H9 (cell line): ENCODE data around the gene TTC1. TPM values are rescaled to one million over a fixed set of nuclear protein-coding genes. Genes with fewer than 3 reads are reported as not detected.
"Not testable (repeated sequence)": the region's sequence is repeated elsewhere in the genome, so short reads cannot be mapped to it uniquely, and the experiment has no call there.

Experiments used
- DNase-seq: peaks from one replicate; pipeline ENCODE4 v3.0.0-alpha.2; 2017
- H2AFZ ChIP-seq: one replicate; pipeline ENCODE4 v1.6.1; 2013; ENCODE audit warnings: mild to moderate bottlenecking, low read length, control low read depth, moderate library complexity
- H2AK5ac ChIP-seq: 2 replicates; pipeline ENCODE4 v1.6.1; 2013; ENCODE audit warnings: low read length, control low read depth, mixed read lengths; ENCODE audit not compliant: insufficient read length
- H2BK120ac ChIP-seq: one replicate; pipeline ENCODE4 v1.6.1; 2013; ENCODE audit warnings: low read depth, mild to moderate bottlenecking, low read length, control low read depth, inconsistent platforms; ENCODE audit not compliant: poor library complexity, severe bottlenecking
- H2BK12ac ChIP-seq: 2 replicates; pipeline ENCODE4 v1.6.1; 2013; ENCODE audit warnings: low read length, control low read depth, mixed read lengths, low read depth; ENCODE audit not compliant: insufficient read length
- H2BK15ac ChIP-seq: 2 replicates; pipeline ENCODE4 v1.6.1; 2013; ENCODE audit warnings: low read depth, low read length, control low read depth
- H2BK20ac ChIP-seq: one replicate; pipeline ENCODE4 v1.6.1; 2013; ENCODE audit warnings: low read depth, mild to moderate bottlenecking, low read length, control low read depth, inconsistent platforms; ENCODE audit not compliant: poor library complexity, severe bottlenecking
- H2BK5ac ChIP-seq: 2 replicates; pipeline ENCODE4 v1.6.1; 2013; ENCODE audit warnings: low read length, control low read depth, mixed read lengths; ENCODE audit not compliant: insufficient read length
- H3K14ac ChIP-seq: 2 replicates; pipeline ENCODE4 v1.6.1; 2013; ENCODE audit warnings: low read length, control low read depth; ENCODE audit not compliant: insufficient read depth
- H3K18ac ChIP-seq: 2 replicates; pipeline ENCODE4 v1.6.1; 2013; ENCODE audit warnings: low read depth, mild to moderate bottlenecking, mixed read lengths, low read length, control low read depth; ENCODE audit not compliant: insufficient read length
- H3K23ac ChIP-seq: 2 replicates; pipeline ENCODE4 v1.6.1; 2013; ENCODE audit warnings: low read length, control low read depth, mixed read lengths, low read depth; ENCODE audit not compliant: insufficient read length
- H3K23me2 ChIP-seq: 2 replicates; pipeline ENCODE4 v1.6.1; 2013; ENCODE audit warnings: low read depth, mild to moderate bottlenecking, mixed read lengths, low read length, control low read depth; ENCODE audit not compliant: insufficient read length, poor library complexity, severe bottlenecking
- H3K27ac ChIP-seq: 2 replicates; pipeline ENCODE4 v1.5.1; 2013; ENCODE audit warnings: low read length, control low read depth, mixed read lengths, low read depth; ENCODE audit not compliant: insufficient read length
- H3K27me3 ChIP-seq: 2 replicates; pipeline ENCODE4 v1.6.1; 2013; ENCODE audit warnings: low read length, control low read depth, inconsistent platforms; ENCODE audit not compliant: insufficient read depth
- H3K4ac ChIP-seq: 2 replicates; pipeline ENCODE4 v1.6.1; 2013; ENCODE audit warnings: low read depth, mild to moderate bottlenecking, control low read depth, inconsistent platforms, low read length, moderate library complexity
- H3K4me1 ChIP-seq: 2 replicates; pipeline ENCODE4 v1.6.1; 2013; ENCODE audit warnings: low read length, control low read depth, inconsistent platforms; ENCODE audit not compliant: insufficient read depth
- H3K4me2 ChIP-seq: 2 replicates; pipeline ENCODE4 v1.6.1; 2013; ENCODE audit warnings: low read length, control low read depth, mixed read lengths; ENCODE audit not compliant: insufficient read length, insufficient read depth
- H3K56ac ChIP-seq: 2 replicates; pipeline ENCODE4 v1.6.1; 2013; ENCODE audit warnings: low read depth, mild to moderate bottlenecking, mixed read lengths, low read length, control low read depth; ENCODE audit not compliant: insufficient read length
- H3K79me1 ChIP-seq: 2 replicates; pipeline ENCODE4 v1.6.1; 2013; ENCODE audit warnings: low read depth, mild to moderate bottlenecking, moderate library complexity, low read length, control low read depth, inconsistent platforms; ENCODE audit not compliant: insufficient read depth, poor library complexity, severe bottlenecking
- H3K79me2 ChIP-seq: 2 replicates; pipeline ENCODE4 v1.6.1; 2013; ENCODE audit warnings: low read length, control low read depth, inconsistent platforms; ENCODE audit not compliant: insufficient read depth
- H3K9ac ChIP-seq: 2 replicates; pipeline ENCODE4 v1.6.1; 2013; ENCODE audit warnings: low read length, control low read depth, mixed read lengths; ENCODE audit not compliant: insufficient read length; ENCODE audit errors: extremely low read depth
- H3K9me3 ChIP-seq: one replicate; pipeline ENCODE4 v1.6.1; 2013; ENCODE audit warnings: low read depth, low read length, inconsistent platforms; ENCODE audit not compliant: control insufficient read depth
- H3T11ph ChIP-seq: one replicate; pipeline ENCODE4 v1.6.1; 2013; ENCODE audit warnings: mild to moderate bottlenecking, low read length, control low read depth, inconsistent platforms
- H4K20me1 ChIP-seq: one replicate; pipeline ENCODE4 v1.6.1; 2013; ENCODE audit not compliant: control insufficient read depth, insufficient read length, insufficient read depth
- H4K5ac ChIP-seq: 2 replicates; pipeline ENCODE4 v1.6.1; 2013; ENCODE audit warnings: low read depth, mild to moderate bottlenecking, mixed read lengths, low read length, control low read depth; ENCODE audit not compliant: insufficient read length
- H4K8ac ChIP-seq: replicated peaks from 2 replicates; pipeline ENCODE4 v1.6.1; 2013; ENCODE audit warnings: low read length, control low read depth, mixed read lengths, low read depth; ENCODE audit not compliant: insufficient read length
- H4K91ac ChIP-seq: 2 replicates; pipeline ENCODE4 v1.6.1; 2013; ENCODE audit warnings: low read depth, mild to moderate bottlenecking, moderate library complexity, mixed read lengths, low read length, control low read depth; ENCODE audit not compliant: insufficient read length
- H3K27ac Mint-ChIP-seq, 3 experiments: 2 replicates in 2 of 3; 3 replicates in 1 of 3; pipeline ENCODE4 v1.8.0; 2020 to 2021; ENCODE audit warnings: mixed read lengths in 3 of 3, mild to moderate bottlenecking in 1 of 3, moderate library complexity in 1 of 3
- H3K27me3 Mint-ChIP-seq: 2 replicates; pipeline ENCODE4 v1.8.0; 2021; ENCODE audit warnings: low read depth, mild to moderate bottlenecking, moderate library complexity, mixed read lengths
- H3K36me3 Mint-ChIP-seq, 3 experiments: 2 replicates in 2 of 3; 3 replicates in 1 of 3; pipeline ENCODE4 v1.8.0; 2020 to 2021; ENCODE audit warnings: low read depth in 3 of 3, mixed read lengths in 3 of 3; ENCODE audit not compliant: insufficient read depth in 1 of 3
- H3K4me1 Mint-ChIP-seq, 2 experiments: 2 replicates each; pipeline ENCODE4 v1.8.0; 2020; ENCODE audit warnings: mixed read lengths in 2 of 2
- H3K4me3 Mint-ChIP-seq, 2 experiments: 2 replicates in 1 of 2; 3 replicates in 1 of 2; pipeline ENCODE4 v1.8.0; 2020 to 2021; ENCODE audit warnings: mild to moderate bottlenecking in 2 of 2, mixed read lengths in 2 of 2, moderate library complexity in 1 of 2
- H3K9me3 Mint-ChIP-seq, 2 experiments: 2 replicates in 1 of 2; 3 replicates in 1 of 2; pipeline ENCODE4 v1.8.0; 2020; ENCODE audit warnings: mild to moderate bottlenecking in 2 of 2, mixed read lengths in 2 of 2, moderate library complexity in 1 of 2
- CTCF ChIP-seq: fragments of 200-600 bp; sonication (generic); conservative IDR thresholded peaks from 3 replicates; pipeline ENCODE4 v1.8.0; 2021; ENCODE audit warnings: antibody characterized with exemption, mild to moderate bottlenecking
- WGBS: extraction: QIAGEN DNeasy Blood & Tissue Kit; methylation state at CpG from one replicate; pipeline ENCODE4 v1.1.7; 2013; ENCODE audit warnings: missing lambda C conversion rate, low lambda C conversion rate, mixed read lengths; ENCODE audit not compliant: insufficient read length; ENCODE audit errors: extremely low coverage; 5-methylcytosine and 5-hydroxymethylcytosine counted together
- total RNA-seq: library from RNA; stranded (reverse); gene quantifications from 2 replicates; pipeline ENCODE4 v1.2.1, GENCODE V29; 2021

Gene TTC1
- total RNA-seq, 1 experiment from 2014 or later = 62.6 TPM

- Histone ChIP-seq H2BK15ac (no peak overlapping the region), H2BK12ac (no peak overlapping the region), H3K4me1 (no peaks in the 10 kb centered on the region; the same call in 1 of the 2 replicates), H3K79me2 (peaks cover 14% of the 10 kb centered on the region; the same call in 1 of the 2 replicates), H3K18ac (no peak overlapping the region), H2BK5ac (no peak overlapping the region), H3K9ac (no peak overlapping the region), H4K20me1 (no peaks in the 10 kb centered on the region), H2AK5ac (no peak overlapping the region), H2BK120ac (no peak overlapping the region), H3K79me1 (peaks cover 9% of the 10 kb centered on the region), H3K14ac (no peak overlapping the region), H4K5ac (no peak overlapping the region), H3T11ph (no peak overlapping the region), H2BK20ac (no peak overlapping the region), H3K27me3 (no peaks in the 10 kb centered on the region), H4K8ac (no peak overlapping the region), H3K23ac (no peak overlapping the region), H3K4ac (no peak overlapping the region), H3K27ac (no peak overlapping the region), H4K91ac (no peak overlapping the region), H3K4me2 (no peak overlapping the region), H3K23me2 (peaks cover 9% of the 10 kb centered on the region), H3K56ac (no peak overlapping the region), H3K9me3 (no peaks in the 10 kb centered on the region), H2AFZ (no peak overlapping the region)
- peaks cover 14 to 22% (median 22%) of the 10 kb centered on the region in 3 experiments; a peak in 6 of 7 replicates for H3K36me3 Mint-ChIP-seq
- no peaks in the 10 kb centered on the region; a peak in 1 of 5 replicates for H3K9me3 Mint-ChIP-seq
- no peak overlapping the region for H3K27ac Mint-ChIP-seq
- H3K4me1 Mint-ChIP-seq = peaks cover 11 to 16% of the 10 kb centered on the region in 2 experiments
- DNase-seq = no peak
- no peak overlapping the region for H3K4me3 Mint-ChIP-seq
- no peaks in the 10 kb centered on the region; the same call in 1 of the 2 replicates for H3K27me3 Mint-ChIP-seq
- TF ChIP-seq CTCF = no peak
- no CpG with 5 or more reads among the region's 3 CpGs for WGBS
Observed at GRCh38 chr5:160007514-160007913, 1.4 kb upstream of the TTC1 start.

- no CpG with 5 or more reads among the region's 14 CpGs for WGBS
- H3K18ac ChIP-seq, H2AK5ac ChIP-seq, H3K79me1 ChIP-seq, H3K56ac ChIP-seq, H2BK120ac ChIP-seq, H2BK12ac ChIP-seq, H3K4me1 ChIP-seq, H3K27ac ChIP-seq, H3K23ac ChIP-seq, H3K23me2 ChIP-seq, H3K14ac ChIP-seq, H4K8ac ChIP-seq, H3K9me3 ChIP-seq, H3K27me3 Mint-ChIP-seq, H3K9me3 Mint-ChIP-seq, H2AFZ ChIP-seq, H3K4ac ChIP-seq, H2BK20ac ChIP-seq, H4K5ac ChIP-seq, H3K9ac ChIP-seq, H4K20me1 ChIP-seq, DNase-seq, H3T11ph ChIP-seq, H2BK5ac ChIP-seq, H4K91ac ChIP-seq, H3K27me3 ChIP-seq, H2BK15ac ChIP-seq: not testable (repeated sequence)
- Histone ChIP-seq H3K4me2 (peak overlapping the region; percentile 88), H3K79me2 (peaks cover 16% of the 10 kb centered on the region; the same call in 1 of the 2 replicates)
- Mint-ChIP-seq H3K27ac (peak overlapping the region in 2 of 3 experiments; percentile 33 to 68; a peak in 2 of 7 replicates), H3K4me3 (peak overlapping the region in 1 of 2 experiments; percentile 45; a peak in 1 of 5 replicates), H3K4me1 (peaks cover 11 to 16% of the 10 kb centered on the region in 2 experiments), H3K36me3 (peaks cover 16 to 29% (median 27%) of the 10 kb centered on the region in 3 experiments; a peak in 6 of 7 replicates)
Observed at GRCh38 chr5:160008529-160008876, 436 bp upstream of the TTC1 start.
